K562 (cell line): ENCODE results near the gene ZSCAN32. TPM values are rescaled to one million over a fixed set of nuclear protein-coding genes. Genes with fewer than 3 reads are reported as not detected.

Experiments
- ASH1L ChIP-seq: fragments of 450-650 bp; IDR thresholded peaks from 2 replicates; pipeline ENCODE4 v1.6.1; 2018; ENCODE audit warnings: borderline replicate concordance, mild to moderate bottlenecking, low read depth; ENCODE audit not compliant: partially characterized antibody
- BRCA1 ChIP-seq, 2 experiments: fragments of 450-650 bp in 1 of 2; sonication (generic) in 1 of 2; formaldehyde crosslinking in 1 of 2; IDR thresholded peaks; 2 replicates each; pipeline versions ENCODE4 v1.5.0 to v1.6.1; 2017 to 2020; ENCODE audit warnings: mild to moderate bottlenecking in 1 of 2, missing genetic modification reagents in 1 of 2
- CXXC5 ChIP-seq: fragments of 250-450 bp; sonication (Bioruptor Pico); IDR thresholded peaks from 2 replicates; pipeline ENCODE4 v1.8.0; 2022; ENCODE audit warnings: inconsistent platforms, mild to moderate bottlenecking, moderate library complexity
- GTF2E2 ChIP-seq: fragments of 200-800 bp; sonication (Bioruptor generic); IDR thresholded peaks from 2 replicates; pipeline ENCODE4 v1.6.1; 2016; ENCODE audit warnings: missing genetic modification characterization, missing compliant biosample characterization
- HCFC1 ChIP-seq: IDR thresholded peaks from 2 replicates; pipeline ENCODE4 v1.6.1; 2012; ENCODE audit warnings: low read depth, low read length, improper control_type of control experiment
- PCBP1 ChIP-seq: fragments of 200-400 bp; formaldehyde crosslinking; IDR thresholded peaks from 2 replicates; pipeline ENCODE4 v1.6.1; 2018; ENCODE audit warnings: mild to moderate bottlenecking, low read depth, low read length; ENCODE audit not compliant: poor library complexity, severe bottlenecking
- POLR3A ChIP-seq: IDR thresholded peaks from 2 replicates; pipeline ENCODE4 v1.6.1; 2011; ENCODE audit warnings: borderline replicate concordance, mild to moderate bottlenecking, moderate library complexity; ENCODE audit not compliant: insufficient read length, insufficient read depth; ENCODE audit errors: extremely low read depth
- PTBP1 ChIP-seq: fragments of 200-400 bp; formaldehyde crosslinking; IDR thresholded peaks from 2 replicates; pipeline ENCODE4 v1.6.1; 2017; ENCODE audit warnings: low read depth, low read length
- RNF2 ChIP-seq: sonication (generic); IDR thresholded peaks from 2 replicates; pipeline ENCODE4 v1.6.1; 2016
- SAFB ChIP-seq: fragments of 200-400 bp; formaldehyde crosslinking; IDR thresholded peaks from 2 replicates; pipeline ENCODE4 v1.6.1; 2017; ENCODE audit warnings: low read depth, low read length, borderline replicate concordance
- ZNF165 ChIP-seq: fragments of 250-450 bp; sonication (Bioruptor Pico); IDR thresholded peaks from 2 replicates; pipeline ENCODE4 v1.4.0; 2020; ENCODE audit warnings: borderline replicate concordance
- polyA plus RNA-seq, 8 experiments: library from polyadenylated mRNA; depleted of rRNA in 4 of 8; stranded (reverse) in 5 of 8; unstranded in 3 of 8; fragments of >200 nt; fragmentation: Nextera tagmentation in 2 of 8; fragmentation: Illumina TruSeq in 1 of 8; extraction: Ambion mirVana in 2 of 8; extraction: Trizol in 1 of 8; gene quantifications; 2 replicates each; pipeline versions ENCODE4 v1.2.1 to v1.2.3, GENCODE V29; 2011 to 2014; ENCODE audit warnings: inconsistent platforms in 1 of 8, missing spikeins in 1 of 8
- total RNA-seq, 7 experiments: library from RNA; depleted of rRNA in 6 of 7; stranded (reverse); fragments of >200 nt in 6 of 7; fragmentation: Illumina TruSeq in 2 of 7; extraction: Trizol in 2 of 7; gene quantifications; 2 replicates each; pipeline versions ENCODE4 v1.2.1 to v1.2.3, GENCODE V29; 2011 to 2021; ENCODE audit warnings: low replicate concordance in 1 of 7
- TF ChIP-seq, protein P1 (sequence below), 2 experiments: IDR thresholded peaks in 1 of 2; conservative IDR thresholded peaks in 1 of 2; 2 replicates each; pipeline ENCODE4 v1.6.1; 2016; ENCODE audit warnings: low read depth in 2 of 2, mild to moderate bottlenecking in 1 of 2, missing compliant biosample characterization in 1 of 2, missing genetic modification characterization in 1 of 2, moderate library complexity in 1 of 2
- TF ChIP-seq, protein P2 (sequence below): fragments of 450-650 bp; formaldehyde crosslinking; IDR thresholded peaks from 2 replicates; pipeline ENCODE4 v1.4.0; 2020; ENCODE audit warnings: mild to moderate bottlenecking, moderate library complexity
- TF ChIP-seq, protein P3 (sequence below): fragments of 250-450 bp; sonication (Bioruptor Pico); IDR thresholded peaks from 2 replicates; pipeline ENCODE4 v1.8.0; 2022; ENCODE audit warnings: inconsistent platforms, mild to moderate bottlenecking, moderate library complexity, borderline replicate concordance
- TF ChIP-seq, protein P4 (sequence below): fragments of 450-650 bp; IDR thresholded peaks from 2 replicates; pipeline ENCODE4 v1.6.1; 2016; ENCODE audit warnings: low read depth, mild to moderate bottlenecking, moderate library complexity

The ZSCAN32 gene
- total and polyA plus RNA-seq, 9 of the 15 experiments (the other 6 are each of a cell fraction or from before 2014, with no cell fraction given): 16.0 to 29.4 (median 19.2) TPM

DNA sequence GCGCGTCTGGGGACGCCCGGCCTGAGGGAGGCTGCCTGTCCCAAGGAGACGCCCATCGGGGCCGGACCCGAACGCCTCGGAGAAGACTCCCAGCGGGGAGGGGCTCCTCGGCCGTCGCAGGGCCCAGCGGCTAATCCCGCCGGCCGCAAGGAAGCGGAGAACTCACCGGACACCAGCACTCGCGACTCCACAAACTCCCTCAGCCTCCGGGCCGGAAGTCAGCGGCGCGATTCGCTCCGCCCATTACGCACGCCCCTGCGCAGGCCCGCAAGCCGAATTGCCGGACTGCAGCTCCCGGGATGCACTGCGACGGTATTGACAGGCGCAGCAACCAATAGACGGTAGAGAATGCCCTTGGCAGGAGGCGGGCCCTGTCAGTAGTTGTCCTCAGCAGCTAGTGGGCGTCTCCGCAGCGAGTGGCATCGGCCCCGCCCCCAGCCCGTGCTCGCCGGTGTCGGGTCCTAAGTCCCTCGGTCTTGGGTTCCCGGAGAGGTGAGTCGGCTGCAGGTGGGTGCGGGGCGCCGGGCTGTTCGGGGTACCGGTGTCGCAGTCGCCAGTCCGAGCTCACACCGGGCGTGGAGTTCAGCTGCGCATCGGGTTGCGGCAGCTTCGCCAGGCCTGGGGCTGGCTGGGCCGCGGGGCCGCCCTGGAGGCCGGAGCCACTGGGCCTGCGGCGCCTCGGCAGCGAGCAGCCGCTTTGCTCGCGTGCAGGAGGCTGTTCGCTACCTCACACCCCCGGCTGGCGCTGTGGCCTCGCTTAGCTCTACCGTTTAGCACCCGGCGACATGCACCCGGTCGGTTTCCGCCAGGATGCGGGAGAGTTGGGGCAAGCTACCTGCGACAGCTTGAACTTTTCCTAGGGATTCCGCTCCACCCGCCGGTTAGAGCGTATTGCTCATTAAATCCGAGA is at the start of gene ZSCAN32, which contains the start of gene ZNF174 (continued):
- TF ChIP-seq, protein P1, sequence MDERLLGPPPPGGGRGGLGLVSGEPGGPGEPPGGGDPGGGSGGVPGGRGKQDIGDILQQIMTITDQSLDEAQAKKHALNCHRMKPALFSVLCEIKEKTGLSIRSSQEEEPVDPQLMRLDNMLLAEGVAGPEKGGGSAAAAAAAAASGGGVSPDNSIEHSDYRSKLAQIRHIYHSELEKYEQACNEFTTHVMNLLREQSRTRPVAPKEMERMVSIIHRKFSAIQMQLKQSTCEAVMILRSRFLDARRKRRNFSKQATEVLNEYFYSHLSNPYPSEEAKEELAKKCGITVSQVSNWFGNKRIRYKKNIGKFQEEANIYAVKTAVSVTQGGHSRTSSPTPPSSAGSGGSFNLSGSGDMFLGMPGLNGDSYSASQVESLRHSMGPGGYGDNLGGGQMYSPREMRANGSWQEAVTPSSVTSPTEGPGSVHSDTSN (CRISPR knock-in tag; IDR thresholded peaks at IDR 0.05; ENCODE audit: low read depth): peak; percentile 90
- TF ChIP-seq, protein P1 (tag; conservative IDR thresholded peaks at IDR 0.05; ENCODE audit: low read depth): peak; percentile 99
- TF ChIP-seq, protein P2, sequence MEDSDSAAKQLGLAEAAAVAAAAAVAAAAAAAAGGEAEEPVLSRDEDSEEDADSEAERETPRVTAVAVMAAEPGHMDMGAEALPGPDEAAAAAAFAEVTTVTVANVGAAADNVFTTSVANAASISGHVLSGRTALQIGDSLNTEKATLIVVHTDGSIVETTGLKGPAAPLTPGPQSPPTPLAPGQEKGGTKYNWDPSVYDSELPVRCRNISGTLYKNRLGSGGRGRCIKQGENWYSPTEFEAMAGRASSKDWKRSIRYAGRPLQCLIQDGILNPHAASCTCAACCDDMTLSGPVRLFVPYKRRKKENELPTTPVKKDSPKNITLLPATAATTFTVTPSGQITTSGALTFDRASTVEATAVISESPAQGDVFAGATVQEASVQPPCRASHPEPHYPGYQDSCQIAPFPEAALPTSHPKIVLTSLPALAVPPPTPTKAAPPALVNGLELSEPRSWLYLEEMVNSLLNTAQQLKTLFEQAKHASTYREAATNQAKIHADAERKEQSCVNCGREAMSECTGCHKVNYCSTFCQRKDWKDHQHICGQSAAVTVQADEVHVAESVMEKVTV: no peak
- peak; percentile 91 for TF ChIP-seq HCFC1
- no peak for TF ChIP-seq SAFB
- no peak for TF ChIP-seq POLR3A
- TF ChIP-seq, protein P3, sequence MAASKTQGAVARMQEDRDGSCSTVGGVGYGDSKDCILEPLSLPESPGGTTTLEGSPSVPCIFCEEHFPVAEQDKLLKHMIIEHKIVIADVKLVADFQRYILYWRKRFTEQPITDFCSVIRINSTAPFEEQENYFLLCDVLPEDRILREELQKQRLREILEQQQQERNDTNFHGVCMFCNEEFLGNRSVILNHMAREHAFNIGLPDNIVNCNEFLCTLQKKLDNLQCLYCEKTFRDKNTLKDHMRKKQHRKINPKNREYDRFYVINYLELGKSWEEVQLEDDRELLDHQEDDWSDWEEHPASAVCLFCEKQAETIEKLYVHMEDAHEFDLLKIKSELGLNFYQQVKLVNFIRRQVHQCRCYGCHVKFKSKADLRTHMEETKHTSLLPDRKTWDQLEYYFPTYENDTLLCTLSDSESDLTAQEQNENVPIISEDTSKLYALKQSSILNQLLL: no peak
- TF ChIP-seq, protein P4, sequence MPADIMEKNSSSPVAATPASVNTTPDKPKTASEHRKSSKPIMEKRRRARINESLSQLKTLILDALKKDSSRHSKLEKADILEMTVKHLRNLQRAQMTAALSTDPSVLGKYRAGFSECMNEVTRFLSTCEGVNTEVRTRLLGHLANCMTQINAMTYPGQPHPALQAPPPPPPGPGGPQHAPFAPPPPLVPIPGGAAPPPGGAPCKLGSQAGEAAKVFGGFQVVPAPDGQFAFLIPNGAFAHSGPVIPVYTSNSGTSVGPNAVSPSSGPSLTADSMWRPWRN: no peak
- no peak for TF ChIP-seq PTBP1
- TF ChIP-seq CXXC5 (CRISPR knock-in tag): peak; percentile 89
- peak; percentile 24 for TF ChIP-seq ASH1L
- no peak for TF ChIP-seq BRCA1 (IDR thresholded peaks at IDR 0.05)
- no peak for TF ChIP-seq BRCA1 (CRISPR knock-in tag; IDR thresholded peaks at IDR 0.05)
- no peak for TF ChIP-seq ZNF165 (CRISPR knock-in tag)
- TF ChIP-seq GTF2E2 (tag): peak; percentile 66
- no peak for TF ChIP-seq PCBP1
- peak; percentile 73; the same call in 1 of the 2 replicates for TF ChIP-seq RNF2
